ENCODE data around the gene CCDC141.

Gene CCDC141

DNA sequence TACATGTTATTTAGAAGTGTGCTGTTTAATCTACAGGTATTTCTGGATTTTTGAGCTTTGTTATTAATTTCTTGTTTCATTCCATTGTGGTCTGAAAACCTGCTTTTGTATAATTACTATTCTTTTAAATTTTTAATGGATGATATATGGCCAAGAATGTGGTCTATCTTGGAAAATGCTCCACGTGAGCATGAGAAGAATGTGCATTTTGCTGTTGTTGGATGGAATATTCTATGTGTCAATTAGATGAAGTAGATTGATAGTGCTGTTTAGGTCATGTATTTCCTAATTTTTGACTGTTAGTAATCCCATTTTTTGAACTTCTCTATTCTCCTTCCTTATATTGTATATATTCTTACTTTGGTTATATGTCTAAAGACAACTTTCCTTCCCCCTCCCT is 222.8 kb downstream of the CCDC141 start:
- no peaks in the 10 kb centered on the region for H3K27me3 ChIP-seq (ENCODE audit: insufficient read depth, poor library complexity, severe bottlenecking)
- DNase-seq (ENCODE audit: low read depth in 1 of 2, low spot score in 1 of 2), result no peak
- H3K4me3 ChIP-seq (replicated peaks; ENCODE audit: insufficient read depth, low read length), result no peak overlapping the region

DNA sequence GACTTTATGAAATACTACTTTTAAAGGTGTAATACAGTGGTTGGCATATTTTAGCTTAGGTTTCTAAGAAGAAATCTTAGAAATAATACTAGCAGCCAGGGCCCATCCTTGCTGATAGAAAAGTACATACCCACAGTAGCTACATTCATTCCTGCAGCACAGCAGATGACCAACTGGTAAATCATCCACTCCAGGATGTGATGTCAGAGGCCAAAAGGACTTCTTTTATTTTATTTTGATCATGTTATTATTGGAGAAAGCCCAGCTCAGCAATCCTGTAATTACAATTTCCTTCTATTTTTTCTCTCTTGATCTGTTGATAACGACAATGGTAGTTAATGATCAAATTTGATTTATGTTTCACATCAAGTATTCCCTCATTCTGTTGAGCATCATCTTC is 224.8 kb downstream of the CCDC141 start:
- no peak for DNase-seq (ENCODE audit: low read depth in 1 of 2, low spot score in 1 of 2)
- H3K4me3 ChIP-seq (replicated peaks; ENCODE audit: insufficient read depth, low read length), result no peak overlapping the region
- no peak overlapping the region for H3K27ac ChIP-seq (replicated peaks)
- TF ChIP-seq SPI1 (IDR thresholded peaks at IDR 0.05; ENCODE audit: borderline replicate concordance, low read depth) (no peak), POLR2AphosphoS5 (IDR thresholded peaks at IDR 0.05; ENCODE audit: low read depth) (no peak), GABPA (IDR thresholded peaks at IDR 0.05; ENCODE audit: low read depth) (no peak)
- TF ChIP-seq, protein P1, sequence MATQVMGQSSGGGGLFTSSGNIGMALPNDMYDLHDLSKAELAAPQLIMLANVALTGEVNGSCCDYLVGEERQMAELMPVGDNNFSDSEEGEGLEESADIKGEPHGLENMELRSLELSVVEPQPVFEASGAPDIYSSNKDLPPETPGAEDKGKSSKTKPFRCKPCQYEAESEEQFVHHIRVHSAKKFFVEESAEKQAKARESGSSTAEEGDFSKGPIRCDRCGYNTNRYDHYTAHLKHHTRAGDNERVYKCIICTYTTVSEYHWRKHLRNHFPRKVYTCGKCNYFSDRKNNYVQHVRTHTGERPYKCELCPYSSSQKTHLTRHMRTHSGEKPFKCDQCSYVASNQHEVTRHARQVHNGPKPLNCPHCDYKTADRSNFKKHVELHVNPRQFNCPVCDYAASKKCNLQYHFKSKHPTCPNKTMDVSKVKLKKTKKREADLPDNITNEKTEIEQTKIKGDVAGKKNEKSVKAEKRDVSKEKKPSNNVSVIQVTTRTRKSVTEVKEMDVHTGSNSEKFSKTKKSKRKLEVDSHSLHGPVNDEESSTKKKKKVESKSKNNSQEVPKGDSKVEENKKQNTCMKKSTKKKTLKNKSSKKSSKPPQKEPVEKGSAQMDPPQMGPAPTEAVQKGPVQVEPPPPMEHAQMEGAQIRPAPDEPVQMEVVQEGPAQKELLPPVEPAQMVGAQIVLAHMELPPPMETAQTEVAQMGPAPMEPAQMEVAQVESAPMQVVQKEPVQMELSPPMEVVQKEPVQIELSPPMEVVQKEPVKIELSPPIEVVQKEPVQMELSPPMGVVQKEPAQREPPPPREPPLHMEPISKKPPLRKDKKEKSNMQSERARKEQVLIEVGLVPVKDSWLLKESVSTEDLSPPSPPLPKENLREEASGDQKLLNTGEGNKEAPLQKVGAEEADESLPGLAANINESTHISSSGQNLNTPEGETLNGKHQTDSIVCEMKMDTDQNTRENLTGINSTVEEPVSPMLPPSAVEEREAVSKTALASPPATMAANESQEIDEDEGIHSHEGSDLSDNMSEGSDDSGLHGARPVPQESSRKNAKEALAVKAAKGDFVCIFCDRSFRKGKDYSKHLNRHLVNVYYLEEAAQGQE (IDR thresholded peaks at IDR 0.05; ENCODE audit: insufficient replicate concordance, low read depth), result no peak
- TF ChIP-seq, protein P2, sequence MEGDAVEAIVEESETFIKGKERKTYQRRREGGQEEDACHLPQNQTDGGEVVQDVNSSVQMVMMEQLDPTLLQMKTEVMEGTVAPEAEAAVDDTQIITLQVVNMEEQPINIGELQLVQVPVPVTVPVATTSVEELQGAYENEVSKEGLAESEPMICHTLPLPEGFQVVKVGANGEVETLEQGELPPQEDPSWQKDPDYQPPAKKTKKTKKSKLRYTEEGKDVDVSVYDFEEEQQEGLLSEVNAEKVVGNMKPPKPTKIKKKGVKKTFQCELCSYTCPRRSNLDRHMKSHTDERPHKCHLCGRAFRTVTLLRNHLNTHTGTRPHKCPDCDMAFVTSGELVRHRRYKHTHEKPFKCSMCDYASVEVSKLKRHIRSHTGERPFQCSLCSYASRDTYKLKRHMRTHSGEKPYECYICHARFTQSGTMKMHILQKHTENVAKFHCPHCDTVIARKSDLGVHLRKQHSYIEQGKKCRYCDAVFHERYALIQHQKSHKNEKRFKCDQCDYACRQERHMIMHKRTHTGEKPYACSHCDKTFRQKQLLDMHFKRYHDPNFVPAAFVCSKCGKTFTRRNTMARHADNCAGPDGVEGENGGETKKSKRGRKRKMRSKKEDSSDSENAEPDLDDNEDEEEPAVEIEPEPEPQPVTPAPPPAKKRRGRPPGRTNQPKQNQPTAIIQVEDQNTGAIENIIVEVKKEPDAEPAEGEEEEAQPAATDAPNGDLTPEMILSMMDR (IDR thresholded peaks at IDR 0.05; ENCODE audit: insufficient read depth, low read length), result no peak
- H3K27me3 ChIP-seq (ENCODE audit: insufficient read depth, poor library complexity, severe bottlenecking), result no peaks in the 10 kb centered on the region

More for the DNA sequence above, 222.8 kb downstream of the CCDC141 start:
- no peak overlapping the region for H3K27ac ChIP-seq (replicated peaks)
- TF ChIP-seq, protein P2 (IDR thresholded peaks at IDR 0.05; ENCODE audit: insufficient read depth, low read length), result no peak
- TF ChIP-seq SPI1 (IDR thresholded peaks at IDR 0.05; ENCODE audit: borderline replicate concordance, low read depth), result no peak

DNA sequence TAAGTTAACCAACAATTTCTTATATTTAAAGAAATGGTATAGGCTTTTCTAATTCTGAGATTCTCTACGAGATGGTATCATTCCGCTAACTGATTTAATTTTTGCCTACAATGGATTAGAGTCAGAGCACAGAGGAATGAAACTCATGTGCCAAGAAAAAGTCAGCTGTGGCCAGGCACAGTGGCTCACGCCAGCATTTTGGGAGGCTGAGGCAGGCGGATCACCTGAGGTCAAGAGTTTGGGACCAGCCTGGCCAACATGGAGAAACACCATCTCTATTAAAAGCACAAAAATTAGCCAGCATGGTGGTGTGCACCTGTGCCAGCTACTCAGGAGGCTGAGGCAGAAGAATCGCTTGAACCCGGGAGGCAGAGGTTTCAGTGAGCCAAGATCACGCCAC is 225.8 kb downstream of the CCDC141 start:
- H3K27me3 ChIP-seq (ENCODE audit: insufficient read depth, poor library complexity, severe bottlenecking), result no peaks in the 10 kb centered on the region
- no peak overlapping the region for H3K27ac ChIP-seq (replicated peaks)
- no peak overlapping the region for H3K4me3 ChIP-seq (replicated peaks; ENCODE audit: insufficient read depth, low read length)
- no peak for DNase-seq (ENCODE audit: low read depth in 1 of 2, low spot score in 1 of 2)
- TF ChIP-seq POLR2AphosphoS5 (IDR thresholded peaks at IDR 0.05; ENCODE audit: low read depth) (no peak), GABPA (IDR thresholded peaks at IDR 0.05; ENCODE audit: low read depth) (no peak), SPI1 (IDR thresholded peaks at IDR 0.05; ENCODE audit: borderline replicate concordance, low read depth) (no peak)
- TF ChIP-seq, protein P2 (IDR thresholded peaks at IDR 0.05; ENCODE audit: insufficient read depth, low read length), result no peak
- TF ChIP-seq, protein P1 (IDR thresholded peaks at IDR 0.05; ENCODE audit: insufficient replicate concordance, low read depth), result no peak

DNA sequence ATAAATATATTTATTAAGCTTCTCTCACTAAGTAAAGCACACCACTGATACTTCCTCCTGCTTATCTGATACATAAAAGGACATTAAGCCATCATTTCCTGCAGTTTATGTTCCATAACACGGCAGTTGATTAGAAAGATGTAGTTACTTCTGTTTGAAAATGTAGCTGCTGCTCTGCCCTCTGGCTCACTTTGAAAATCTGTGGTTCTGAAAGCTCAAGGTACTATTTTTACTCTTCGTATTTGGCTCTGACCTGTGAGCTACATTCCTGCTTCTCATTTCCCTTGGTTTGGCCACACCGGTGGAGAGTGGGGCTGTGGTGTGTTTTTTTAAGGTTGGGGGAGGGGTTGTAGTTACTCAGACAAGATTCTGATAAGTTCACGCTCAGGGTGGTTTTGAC is 229.9 kb downstream of the CCDC141 start:
- Histone ChIP-seq H3K27ac (replicated peaks) (no peak overlapping the region), H3K27me3 (ENCODE audit: insufficient read depth, poor library complexity, severe bottlenecking) (no peaks in the 10 kb centered on the region), H3K4me3 (replicated peaks; ENCODE audit: insufficient read depth, low read length) (no peak overlapping the region)
- DNase-seq (ENCODE audit: low read depth in 1 of 2, low spot score in 1 of 2), result no peak
- TF ChIP-seq, protein P1 (IDR thresholded peaks at IDR 0.05; ENCODE audit: insufficient replicate concordance, low read depth), result no peak
- TF ChIP-seq SPI1 (IDR thresholded peaks at IDR 0.05; ENCODE audit: borderline replicate concordance, low read depth) (no peak), POLR2AphosphoS5 (IDR thresholded peaks at IDR 0.05; ENCODE audit: low read depth) (no peak), GABPA (IDR thresholded peaks at IDR 0.05; ENCODE audit: low read depth) (no peak)
- TF ChIP-seq, protein P2 (IDR thresholded peaks at IDR 0.05; ENCODE audit: insufficient read depth, low read length), result no peak
